Caki2 (cell line): ENCODE results near the gene LHX4. TPM values are rescaled to one million over a fixed set of nuclear protein-coding genes. Genes with fewer than 3 reads are reported as not detected.

ENCODE experiments used
- DNase-seq: peaks from one replicate; pipeline ENCODE4 v3.0.0-alpha.2; 2015; ENCODE audit warnings: low read depth
- in situ Hi-C: cut with HindIII; loops from 2 replicates; pipeline ENCODE4 v1.10.0; 2016; ENCODE audit warnings: low sequenced_read_pairs, low pct_unique_long_range_greater_than_20kb, mixed read lengths
- total RNA-seq: library from RNA; depleted of rRNA; stranded (reverse); fragments of >200 nt; shearing (Covaris generic); gene quantifications from 2 replicates; pipeline ENCODE4 v1.2.3, GENCODE V29; 2014; ENCODE audit warnings: low replicate concordance

The LHX4 gene
- total RNA-seq, 1 experiment from 2014 or later = not detected

DNA sequence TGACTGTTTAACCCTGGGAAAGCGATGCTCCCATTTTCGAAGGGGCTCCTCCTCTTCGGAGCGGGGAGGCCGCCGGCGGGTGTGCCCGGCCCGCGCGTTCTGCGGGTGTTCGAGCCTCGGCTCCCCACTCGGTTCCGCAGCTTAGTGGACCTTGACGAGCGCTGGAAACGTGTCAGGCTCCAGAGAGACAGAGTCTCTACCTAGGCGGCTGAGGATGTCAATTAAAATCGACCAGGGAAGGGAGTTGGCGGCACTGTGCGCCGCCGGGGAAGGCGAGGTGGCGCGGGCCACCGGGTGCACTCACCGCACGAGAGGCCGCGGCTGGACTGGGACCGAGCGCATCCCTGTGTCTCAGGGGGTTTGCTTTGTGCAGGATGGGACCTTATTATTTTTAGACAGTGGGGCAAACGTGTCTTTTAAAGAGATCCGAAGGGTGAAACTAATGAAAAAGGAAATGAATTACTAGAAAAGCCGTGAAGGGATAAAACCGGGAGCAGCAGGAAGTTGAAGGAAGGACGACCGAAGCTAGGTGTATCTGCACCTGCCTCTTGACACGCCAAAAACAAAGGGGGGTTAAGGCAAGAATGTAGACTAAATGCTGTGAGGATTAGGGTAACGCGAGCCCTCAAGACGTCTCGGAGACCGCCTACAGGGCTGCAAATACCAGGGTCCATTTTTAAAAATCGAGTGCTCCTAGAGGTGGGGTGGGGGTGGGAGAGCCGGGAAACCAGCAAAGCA lies 5.6 kb downstream of the LHX4 start:
- in situ Hi-C loops = no loop called here
- DNase-seq = no peak

DNA sequence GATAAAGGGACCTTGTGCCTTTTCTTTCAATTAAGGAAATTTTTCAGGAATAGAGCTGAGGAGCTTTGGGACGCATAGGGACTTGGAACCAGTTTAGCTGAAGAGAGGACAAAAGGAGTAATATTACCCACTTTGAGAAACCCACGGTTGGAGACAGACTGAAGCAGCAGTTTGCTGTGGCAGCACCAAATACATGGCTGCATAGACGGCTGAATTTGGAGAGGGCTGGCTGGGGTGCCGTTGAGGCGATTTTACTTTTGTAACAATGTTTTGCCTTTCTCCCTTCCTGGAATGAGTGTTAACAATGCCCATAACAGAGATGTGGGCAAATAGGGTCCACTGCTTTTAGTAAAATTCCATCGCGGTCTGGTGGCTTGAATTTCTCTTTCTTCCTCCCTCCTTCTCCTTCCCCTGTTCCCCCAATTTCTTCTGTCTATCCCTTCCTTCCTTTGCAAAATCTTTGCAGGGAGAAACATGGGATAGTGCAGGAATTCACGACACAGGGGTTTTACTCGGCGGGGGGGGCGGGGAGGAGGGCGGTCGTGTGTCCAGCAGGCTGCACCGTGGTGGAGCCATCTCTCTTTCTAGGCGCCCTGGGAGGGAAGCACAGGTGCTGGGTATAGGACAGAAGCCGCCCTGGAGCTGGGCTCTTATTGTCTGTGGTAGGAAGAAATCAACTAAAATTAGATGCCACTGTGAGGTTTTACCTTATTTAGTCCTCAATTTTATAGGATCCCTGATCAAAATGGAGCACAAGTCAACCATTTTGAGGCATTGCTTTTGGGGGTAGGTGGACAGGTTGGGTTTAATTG lies 6.8 kb downstream of the LHX4 start:
- no peak for DNase-seq
- in situ Hi-C loops = no loop called here

DNA sequence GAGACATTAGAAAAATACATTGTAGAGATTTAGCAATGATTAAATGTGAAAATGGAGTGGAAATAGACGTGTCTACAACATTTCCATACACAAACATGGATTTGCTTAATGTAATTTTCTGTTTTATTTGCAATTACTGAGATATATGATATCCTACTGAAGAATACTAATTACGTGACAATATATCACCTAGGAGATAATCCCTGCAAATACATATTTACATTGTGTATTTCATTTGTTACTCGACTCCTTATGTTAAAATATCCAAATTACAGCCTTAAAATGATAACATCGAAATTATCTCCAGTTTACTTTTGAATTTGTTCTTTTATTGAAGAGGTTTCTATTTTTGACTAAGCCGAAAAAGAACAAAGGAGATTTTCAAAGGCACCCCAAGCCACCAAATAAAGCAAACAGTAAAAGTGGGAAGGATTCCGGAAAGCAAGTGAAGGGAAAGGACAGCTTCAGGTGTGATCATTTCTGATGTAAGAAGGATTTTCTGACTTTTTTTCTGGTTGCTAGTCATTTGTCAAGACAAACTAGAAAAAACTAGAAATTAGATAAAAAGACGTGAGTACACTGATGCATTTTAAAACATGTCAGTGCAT lies 7.9 kb downstream of the LHX4 start:
- in situ Hi-C loops = no loop called here
- no peak for DNase-seq

DNA sequence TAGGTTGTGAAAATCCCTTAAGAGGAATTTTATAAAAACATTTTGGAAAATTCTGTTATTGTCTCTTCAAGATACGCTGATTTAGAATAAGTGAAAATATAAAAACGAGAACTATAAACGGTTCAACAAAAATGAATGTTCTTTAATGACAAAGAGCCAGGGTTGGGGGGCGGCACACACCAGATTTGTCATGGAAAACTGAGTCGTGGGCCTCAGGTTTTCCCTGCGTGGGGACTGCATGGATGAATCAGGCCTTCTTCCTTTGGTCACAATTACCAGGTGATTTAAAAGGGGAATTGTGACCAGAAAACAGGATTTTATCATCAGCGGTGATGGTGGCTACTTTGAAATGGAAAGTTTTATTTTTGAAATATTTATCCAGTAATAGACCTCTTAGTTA lies 8.6 kb downstream of the LHX4 start:
- in situ Hi-C loops = no loop called here
- DNase-seq = no peak

DNA sequence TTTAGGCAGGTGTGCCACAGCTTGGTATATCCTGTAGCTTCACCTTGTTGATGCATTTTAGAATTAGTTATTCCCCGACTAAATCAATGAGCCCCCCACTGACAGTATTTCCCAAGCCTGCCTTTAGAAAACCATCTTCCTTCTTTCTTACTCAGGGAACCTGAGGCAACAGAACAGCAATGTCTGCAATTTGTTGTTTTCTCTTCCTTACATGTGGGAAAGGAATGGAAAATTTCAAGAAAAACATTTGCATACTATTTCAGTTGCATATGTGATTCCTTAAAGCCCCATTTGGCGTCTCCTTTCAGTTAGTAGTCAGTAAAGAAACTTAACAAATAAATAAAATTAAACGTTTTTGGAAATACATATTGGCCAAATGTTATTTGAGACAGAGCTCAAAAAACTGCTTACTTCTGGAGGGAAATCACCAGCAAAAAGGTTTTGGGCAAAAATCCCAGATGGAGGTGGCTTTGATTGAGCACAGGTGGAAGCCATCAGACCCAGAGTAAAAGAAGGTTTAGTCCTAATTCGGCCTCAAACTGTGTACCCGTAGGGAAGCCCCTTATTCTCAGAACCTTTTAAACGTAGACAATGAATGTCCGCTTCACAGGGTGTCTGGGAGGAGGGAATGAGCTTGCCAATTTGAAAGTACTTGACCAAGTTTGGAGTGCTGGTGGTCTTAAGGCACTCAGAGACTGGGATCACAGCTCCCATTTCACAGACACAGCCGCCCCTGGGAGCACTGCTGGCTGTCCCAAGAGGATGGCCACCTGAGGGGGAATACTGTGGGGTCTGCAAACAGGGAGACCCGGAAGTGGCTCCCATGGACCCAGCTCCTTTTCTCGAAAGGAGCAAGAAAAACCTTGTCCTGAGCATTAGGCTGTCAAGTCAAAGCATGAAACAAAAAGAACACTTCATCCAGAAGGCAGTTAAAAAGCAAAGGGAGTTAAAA lies 9.4 kb downstream of the LHX4 start:
- DNase-seq = no peak
- in situ Hi-C loops = no loop called here

DNA sequence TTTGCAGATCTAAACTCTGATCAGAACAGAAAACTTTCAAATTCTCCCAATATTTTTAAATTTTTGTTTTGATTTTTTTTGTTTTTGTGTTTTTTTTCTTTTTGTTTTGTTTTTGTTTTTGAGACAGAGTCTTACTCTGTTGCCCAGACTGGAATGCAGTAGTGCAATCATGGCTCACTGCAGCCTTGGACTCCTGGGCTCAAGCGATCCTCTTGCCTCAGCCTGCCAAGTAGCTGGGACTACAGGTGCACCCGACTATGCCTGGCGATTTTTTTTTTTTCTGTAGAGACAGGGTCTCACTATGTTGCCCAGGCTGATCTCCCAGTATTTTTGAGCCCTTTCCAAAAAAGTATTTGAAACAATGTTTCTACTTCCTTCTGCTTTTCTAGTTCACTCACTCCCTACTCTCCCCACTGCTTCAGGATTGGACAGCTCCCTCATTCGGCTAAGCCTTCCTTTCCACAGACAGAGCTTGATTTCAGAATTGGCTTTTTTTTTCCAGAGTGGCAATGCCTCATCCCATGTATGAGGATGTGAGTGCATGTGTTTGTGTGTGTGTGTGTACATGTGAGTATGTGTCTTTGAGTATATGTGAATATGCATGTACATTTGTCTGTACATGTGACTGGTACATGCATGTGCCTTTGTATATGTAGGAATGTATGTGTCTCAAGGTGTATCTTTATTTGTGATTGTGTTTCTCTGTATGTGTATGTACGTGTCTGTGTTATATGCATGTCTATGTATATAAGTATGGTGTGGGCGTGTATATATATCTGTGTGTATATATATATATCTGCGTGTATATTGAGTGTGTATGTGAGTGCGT lies 11.9 kb downstream of the LHX4 start:
- DNase-seq = no peak
- in situ Hi-C loops = no loop called here

DNA sequence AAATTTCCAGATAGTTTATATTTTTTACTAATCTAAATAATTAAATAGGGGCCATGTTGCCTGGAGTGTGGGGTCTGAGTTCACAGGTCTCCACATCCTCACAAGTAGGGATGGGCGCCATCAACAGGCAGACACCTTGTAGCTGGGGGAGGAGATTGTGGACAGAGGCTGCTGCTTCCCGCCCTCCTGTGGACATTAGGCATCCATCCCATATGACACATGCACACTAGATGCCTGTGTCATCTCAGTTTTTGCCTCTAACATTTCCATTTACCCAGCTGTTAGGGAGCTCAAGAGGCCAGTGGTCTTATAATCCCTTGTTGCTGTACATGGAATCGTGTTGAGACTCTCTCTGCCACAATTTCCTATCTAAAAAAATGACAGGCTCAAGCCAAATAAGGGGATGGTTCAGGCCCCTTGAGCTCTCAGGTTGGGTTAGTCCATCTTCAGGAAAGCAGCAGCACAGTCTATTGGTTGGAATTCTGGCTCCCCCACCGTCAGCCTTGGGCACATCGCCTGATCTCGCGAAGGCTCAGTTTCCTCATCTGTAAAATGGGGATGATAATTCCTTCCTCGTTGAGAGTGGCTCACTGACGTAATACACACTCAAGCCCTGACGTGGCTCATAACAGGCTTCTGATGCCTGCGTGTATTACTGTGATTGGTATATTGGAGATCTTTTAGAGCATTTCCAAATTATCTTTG lies 13.6 kb downstream of the LHX4 start:
- DNase-seq = no peak
- in situ Hi-C loops = no loop called here

DNA sequence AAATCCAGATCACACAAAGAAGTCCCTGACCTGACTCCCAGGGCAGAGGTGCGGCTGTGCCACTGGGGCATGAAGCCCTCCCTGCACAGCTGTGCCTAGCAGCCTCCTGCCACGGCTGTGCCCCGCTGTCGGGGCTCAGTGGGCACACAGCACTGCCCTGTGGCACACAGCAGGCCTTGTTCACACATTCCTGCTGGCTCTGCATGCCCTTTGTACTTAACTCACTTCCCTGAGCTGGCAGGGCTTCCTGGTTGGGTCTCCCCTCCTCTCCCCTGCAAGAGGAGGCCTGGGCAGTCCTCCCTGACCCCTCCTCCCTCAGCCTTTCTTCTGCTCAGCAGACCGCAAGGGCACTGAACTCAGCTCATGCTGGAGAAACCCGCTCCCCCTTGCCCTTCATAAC lies 14.8 kb downstream of the LHX4 start:
- DNase-seq = no peak
- in situ Hi-C loops = no loop called here

DNA sequence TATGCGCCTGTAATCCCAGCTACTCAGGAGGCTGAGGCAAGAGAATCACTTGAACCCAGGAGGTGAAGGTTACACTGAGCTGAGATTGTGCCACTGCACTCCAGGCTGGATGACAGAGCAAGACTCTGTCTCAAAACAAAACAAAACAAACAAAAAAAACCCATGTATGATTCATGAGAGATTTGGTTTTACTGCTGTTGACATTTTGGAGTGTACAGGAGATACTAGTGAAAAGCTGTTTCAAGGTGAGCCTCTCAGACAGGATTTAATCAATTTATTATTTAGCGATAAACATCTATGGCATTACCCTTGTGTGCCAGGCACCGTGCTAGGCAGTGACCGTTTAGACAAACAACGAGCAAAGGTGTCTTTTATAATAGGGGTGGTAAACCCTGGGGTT lies 16.5 kb downstream of the LHX4 start:
- in situ Hi-C loops = no loop called here
- DNase-seq = no peak

DNA sequence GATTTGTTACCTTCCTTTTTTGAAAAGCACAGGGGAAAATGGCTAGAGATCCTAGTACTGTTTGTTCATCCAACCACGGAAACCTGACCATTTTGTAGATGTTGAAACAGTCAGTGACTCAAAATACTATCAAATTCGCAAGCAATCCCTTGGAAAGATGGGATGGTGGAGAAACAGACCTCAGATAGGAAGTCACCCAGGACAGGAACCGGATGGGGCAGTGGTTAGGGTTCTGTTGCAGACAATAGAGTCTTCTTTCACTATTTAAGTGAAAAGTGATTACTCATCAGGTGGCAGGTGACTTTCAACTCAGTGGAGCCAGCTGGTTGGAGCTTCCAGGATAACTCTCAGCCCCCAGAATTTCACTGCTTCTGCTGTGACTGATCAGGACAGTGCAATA lies 17.0 kb downstream of the LHX4 start:
- in situ Hi-C loops = no loop called here
- no peak for DNase-seq

DNA sequence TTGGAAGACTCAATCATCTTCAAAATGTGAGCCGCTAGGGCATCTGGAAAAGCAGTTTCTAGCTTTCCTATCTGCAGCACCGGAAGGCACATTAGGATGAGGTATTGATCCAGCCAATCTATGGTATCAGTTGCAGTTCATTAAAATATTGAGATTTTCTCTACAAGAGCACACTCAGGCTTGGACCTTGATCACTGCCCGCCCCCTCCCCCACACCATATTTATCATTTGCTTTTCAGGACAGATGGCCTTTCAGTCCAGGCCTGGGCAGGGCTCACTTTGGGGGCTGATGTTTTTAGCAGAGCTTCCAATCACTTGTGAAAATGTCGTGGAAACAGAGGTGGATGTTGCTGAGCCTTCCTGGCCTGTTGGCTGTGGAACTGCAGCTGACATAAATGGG lies 17.5 kb downstream of the LHX4 start:
- in situ Hi-C loops = no loop called here
- DNase-seq = no peak

DNA sequence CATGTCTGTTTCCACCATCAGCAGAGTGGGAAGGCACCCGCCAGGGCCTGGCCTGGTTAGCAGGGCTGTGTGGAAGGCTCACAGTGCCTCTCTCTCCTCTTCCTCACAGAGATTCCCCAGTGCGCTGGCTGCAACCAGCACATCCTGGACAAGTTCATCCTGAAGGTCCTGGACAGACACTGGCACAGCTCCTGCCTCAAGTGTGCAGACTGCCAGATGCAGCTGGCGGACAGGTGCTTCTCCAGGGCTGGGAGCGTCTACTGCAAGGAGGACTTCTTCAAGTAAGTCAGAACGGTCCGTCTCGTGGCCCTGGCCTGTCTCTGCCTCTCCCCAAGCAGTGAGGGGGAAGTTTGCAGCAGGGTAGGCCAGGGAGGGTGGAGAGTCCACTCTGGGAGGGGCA lies 18.1 kb downstream of the LHX4 start:
- no peak for DNase-seq
- in situ Hi-C loops = no loop called here

DNA sequence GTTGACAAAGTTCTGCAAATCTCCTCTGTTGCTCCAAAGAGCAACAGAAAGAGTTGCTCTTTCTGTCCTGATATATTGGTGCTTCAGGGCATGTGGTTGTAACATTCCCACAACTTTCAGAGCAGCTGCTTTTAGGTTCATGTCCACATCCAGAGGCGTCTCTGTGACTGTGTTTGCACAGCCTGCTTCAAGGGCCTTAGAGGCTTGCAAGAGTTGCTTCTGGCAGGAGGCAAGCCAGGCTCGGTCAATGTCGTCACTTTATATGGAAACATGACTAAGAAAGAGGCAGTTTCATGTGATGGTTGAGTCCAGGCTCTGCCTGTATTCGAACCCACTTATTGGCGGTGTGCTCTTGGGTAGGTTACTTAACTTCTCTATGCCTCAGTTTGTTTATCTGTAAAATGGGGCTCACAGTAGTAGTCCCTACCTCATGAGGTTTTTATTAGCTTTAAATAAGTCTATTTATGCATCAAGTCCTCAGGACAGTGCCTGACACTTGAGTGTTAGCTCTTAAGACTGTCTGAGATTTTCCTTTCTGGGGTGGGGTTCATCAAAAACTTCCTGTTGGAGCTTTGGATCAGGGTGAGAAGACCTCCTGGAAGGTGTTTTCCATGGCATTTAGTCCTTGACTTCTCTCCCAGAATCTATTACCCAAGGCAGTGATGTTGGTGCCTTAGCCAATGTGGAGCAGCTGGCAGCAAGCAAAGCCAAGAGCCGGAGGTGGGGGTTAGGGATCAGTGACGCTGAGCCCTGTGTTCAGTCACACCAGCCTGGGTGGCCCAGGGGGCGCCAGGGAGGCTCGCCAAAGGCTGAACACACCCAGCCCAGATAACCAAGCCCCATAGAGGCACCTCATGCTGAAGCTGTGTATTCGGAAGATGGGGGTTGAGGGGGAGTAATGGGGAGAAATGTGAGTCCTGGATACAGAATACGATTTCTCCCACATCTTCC lies 18.9 kb downstream of the LHX4 start:
- no peak for DNase-seq
- in situ Hi-C loops = no loop called here

DNA sequence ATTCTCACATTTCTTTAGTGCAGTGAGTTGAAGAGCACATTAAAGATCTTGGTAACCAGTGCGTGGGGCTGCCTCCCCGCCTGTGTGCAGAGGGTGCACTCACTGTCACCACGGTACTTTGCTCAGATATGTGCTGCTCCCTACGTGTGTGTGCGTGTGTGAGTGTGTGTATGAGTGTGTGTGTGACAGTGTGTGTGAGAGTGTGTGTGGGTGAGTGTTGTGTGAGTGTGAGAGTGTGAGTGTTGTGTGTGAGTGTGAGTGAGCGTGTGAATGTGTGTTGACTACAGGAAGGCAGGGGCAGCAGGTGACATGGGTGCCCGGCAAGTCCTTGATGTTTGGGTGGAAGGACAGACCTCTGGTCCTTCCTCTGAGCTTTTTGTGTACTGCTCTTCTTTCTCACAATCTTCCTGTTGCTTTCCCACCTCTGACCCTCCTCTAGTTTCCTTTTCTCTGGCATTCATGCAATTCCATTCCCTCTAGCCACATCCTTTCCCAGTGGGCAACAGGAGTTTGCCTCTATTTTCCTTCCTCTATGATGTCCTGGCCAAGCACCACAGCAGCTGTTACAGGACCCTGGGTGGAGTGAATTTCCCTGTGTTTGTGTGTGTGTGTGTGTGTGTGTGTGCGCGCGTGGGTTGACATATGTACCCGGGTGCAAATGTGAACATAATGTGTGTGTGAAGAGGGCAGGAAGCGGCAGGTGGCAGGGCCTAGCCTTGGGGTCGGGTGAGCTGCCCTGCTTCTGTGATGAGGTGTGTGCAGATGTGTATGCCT lies 19.8 kb downstream of the LHX4 start:
- in situ Hi-C loops = no loop called here

DNA sequence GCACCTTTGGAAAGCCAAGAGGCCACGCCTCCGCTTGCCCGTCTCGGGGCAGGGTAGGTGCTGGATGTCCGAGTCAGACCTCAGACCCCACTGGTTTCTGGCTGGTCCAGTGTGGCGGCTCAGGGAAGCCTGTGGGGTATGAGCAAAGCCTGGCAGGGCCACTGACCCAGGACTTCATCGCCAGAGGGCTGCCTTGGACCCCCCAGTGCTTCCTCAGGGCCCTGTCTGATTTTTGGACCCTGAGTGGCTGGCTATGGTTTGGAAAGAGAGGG lies 20.4 kb downstream of the LHX4 start:
- no peak for DNase-seq
- in situ Hi-C loops = no loop called here

More for the DNA sequence above, 19.8 kb downstream of the LHX4 start:
- DNase-seq = no peak
